Fibroblast of villous mesenchyme (primary cell): ENCODE data around the gene SBF2. TPM values are rescaled to one million over a fixed set of nuclear protein-coding genes. Genes with fewer than 3 reads are reported as not detected.
"Not testable (repeated sequence)": the region's sequence is repeated elsewhere in the genome, so short reads cannot be mapped to it uniquely, and the experiment has no call there.

ENCODE experiments used
- DNase-seq: peaks from one replicate; pipeline ENCODE4 v3.0.0-alpha.2; 2010; ENCODE audit warnings: low read depth
- H3K4me3 ChIP-seq: 2 replicates; pipeline ENCODE4 v1.5.1; 2011; ENCODE audit warnings: low read depth, mild to moderate bottlenecking, low read length
- CTCF ChIP-seq: IDR thresholded peaks from 2 replicates; pipeline ENCODE4 v1.5.1; 2012; ENCODE audit warnings: low read depth, mild to moderate bottlenecking, low read length; ENCODE audit not compliant: insufficient read depth
- total RNA-seq: library from RNA; depleted of rRNA; stranded (reverse); fragments of >200 nt; gene quantifications from 2 replicates; pipeline ENCODE4 v1.2.3, GENCODE V29; 2012

SBF2 gene
- total RNA-seq, 1 donor, result 35.0 TPM

GRCh38 chr11:10150800-10151199 lies 143.2 kb downstream of the SBF2 start:
- DNase-seq, result no peak

GRCh38 chr11:10149553-10149952 lies 144.5 kb downstream of the SBF2 start:
- H3K4me3 ChIP-seq, result no peak overlapping the region
- no peak for DNase-seq
- TF ChIP-seq CTCF, result no peak

More at GRCh38 chr11:10150800-10151199, 143.2 kb downstream of the SBF2 start:
- no peak overlapping the region for H3K4me3 ChIP-seq
- TF ChIP-seq CTCF, result no peak

GRCh38 chr11:10147195-10147594 lies 146.8 kb downstream of the SBF2 start:
- no peak overlapping the region for H3K4me3 ChIP-seq
- TF ChIP-seq CTCF, result no peak
- DNase-seq, result no peak

GRCh38 chr11:10144954-10145353 lies 149.1 kb downstream of the SBF2 start:
- DNase-seq, result no peak
- H3K4me3 ChIP-seq, result no peak overlapping the region
- TF ChIP-seq CTCF, result no peak

GRCh38 chr11:10139656-10140055 lies 154.4 kb downstream of the SBF2 start:
- DNase-seq, result peak; percentile 55
- no peak for TF ChIP-seq CTCF
- no peak overlapping the region for H3K4me3 ChIP-seq

GRCh38 chr11:10139143-10139542 lies 154.9 kb downstream of the SBF2 start:
- no peak for TF ChIP-seq CTCF
- DNase-seq, result no peak
- no peak overlapping the region for H3K4me3 ChIP-seq

GRCh38 chr11:10134975-10135481 lies 159.0 kb downstream of the SBF2 start:
- no peak overlapping the region for H3K4me3 ChIP-seq
- DNase-seq, result no peak
- TF ChIP-seq CTCF, result no peak

GRCh38 chr11:10134226-10134625 lies 159.8 kb downstream of the SBF2 start:
- DNase-seq, H3K4me3 ChIP-seq: not testable (repeated sequence)

GRCh38 chr11:10133251-10133650 lies 160.8 kb downstream of the SBF2 start:
- H3K4me3 ChIP-seq, DNase-seq: not testable (repeated sequence)
